Mucosa of stomach (tissue), 1 donor: ENCODE data around the gene CDC27.
"Not testable (repeated sequence)": the region's sequence is repeated elsewhere in the genome, so short reads cannot be mapped to it uniquely, and the experiment has no call there.

Experiments
- H3K27me3 ChIP-seq: one replicate; pipeline ENCODE4 v1.7.0; 2013; ENCODE audit warnings: mild to moderate bottlenecking, low read length; ENCODE audit not compliant: control insufficient read depth, insufficient read depth
- H3K36me3 ChIP-seq: one replicate; pipeline ENCODE4 v1.7.0; 2013; ENCODE audit warnings: low read length; ENCODE audit not compliant: control insufficient read depth, insufficient read depth
- H3K4me1 ChIP-seq: one replicate; pipeline ENCODE4 v1.7.0; 2013; ENCODE audit warnings: mild to moderate bottlenecking, low read length; ENCODE audit not compliant: control insufficient read depth, insufficient read depth
- H3K4me3 ChIP-seq: one replicate; pipeline ENCODE4 v1.7.0; 2013; ENCODE audit warnings: low read length
- H3K9ac ChIP-seq: one replicate; pipeline ENCODE4 v1.7.0; 2013; ENCODE audit warnings: mild to moderate bottlenecking, low read length, moderate library complexity
- H3K9me3 ChIP-seq: one replicate; pipeline ENCODE4 v1.7.0; 2013; ENCODE audit warnings: mild to moderate bottlenecking, low read length, moderate library complexity; ENCODE audit not compliant: control insufficient read depth
- donor health status: Pancreatic carcinoma.

CDC27 gene

GRCh38 chr17:47105246-47105645, 83.8 kb downstream of the CDC27 start:
- H3K9me3 ChIP-seq, H3K4me3 ChIP-seq, H3K27me3 ChIP-seq, H3K9ac ChIP-seq, H3K36me3 ChIP-seq, H3K4me1 ChIP-seq: not testable (repeated sequence)

GRCh38 chr17:47102914-47103313, 86.2 kb downstream of the CDC27 start:
- Histone ChIP-seq H3K27me3 (no peaks in the 10 kb centered on the region), H3K4me1 (no peaks in the 10 kb centered on the region), H3K9me3 (no peaks in the 10 kb centered on the region), H3K4me3 (no peak overlapping the region), H3K9ac (no peak overlapping the region), H3K36me3 (no peaks in the 10 kb centered on the region)

- H3K4me1 ChIP-seq, result no peaks in the 10 kb centered on the region
- peak overlapping the region; percentile 87 for H3K4me3 ChIP-seq
- H3K9ac ChIP-seq, result peak overlapping the region; percentile 88
- no peaks in the 10 kb centered on the region for H3K27me3 ChIP-seq
- H3K36me3 ChIP-seq, result no peaks in the 10 kb centered on the region
- H3K9me3 ChIP-seq, result no peaks in the 10 kb centered on the region
These were observed 88.9 kb downstream of the CDC27 start for GRCh38 chr17:47099987-47100711.

GRCh38 chr17:47099451-47099986, 89.6 kb downstream of the CDC27 start:
- Histone ChIP-seq H3K4me1 (no peaks in the 10 kb centered on the region), H3K27me3 (no peaks in the 10 kb centered on the region), H3K9ac (peak overlapping the region; percentile 88), H3K9me3 (no peaks in the 10 kb centered on the region), H3K4me3 (peak overlapping the region; percentile 87), H3K36me3 (no peaks in the 10 kb centered on the region)

- Histone ChIP-seq H3K27me3 (no peaks in the 10 kb centered on the region), H3K9me3 (no peaks in the 10 kb centered on the region), H3K9ac (no peak overlapping the region), H3K36me3 (no peaks in the 10 kb centered on the region), H3K4me1 (no peaks in the 10 kb centered on the region), H3K4me3 (no peak overlapping the region)
These were observed 92.8 kb downstream of the CDC27 start for GRCh38 chr17:47096343-47096742.

GRCh38 chr17:47095268-47095667, 93.8 kb downstream of the CDC27 start:
- Histone ChIP-seq H3K4me3 (no peak overlapping the region), H3K4me1 (no peaks in the 10 kb centered on the region), H3K36me3 (no peaks in the 10 kb centered on the region), H3K9me3 (no peaks in the 10 kb centered on the region), H3K9ac (no peak overlapping the region), H3K27me3 (no peaks in the 10 kb centered on the region)

GRCh38 chr17:47087093-47087492, 102.0 kb downstream of the CDC27 start:
- no peaks in the 10 kb centered on the region for H3K9me3 ChIP-seq
- no peaks in the 10 kb centered on the region for H3K36me3 ChIP-seq
- no peaks in the 10 kb centered on the region for H3K27me3 ChIP-seq
- H3K9ac ChIP-seq, result no peak overlapping the region
- H3K4me3 ChIP-seq, result no peak overlapping the region
- peaks cover 10% of the 10 kb centered on the region for H3K4me1 ChIP-seq

- no peak overlapping the region for H3K4me3 ChIP-seq
- H3K9me3 ChIP-seq, result no peaks in the 10 kb centered on the region
- no peak overlapping the region for H3K9ac ChIP-seq
- H3K36me3 ChIP-seq, result no peaks in the 10 kb centered on the region
- peaks cover 10% of the 10 kb centered on the region for H3K4me1 ChIP-seq
- no peaks in the 10 kb centered on the region for H3K27me3 ChIP-seq
These were observed 103.4 kb downstream of the CDC27 start for GRCh38 chr17:47085736-47086135.

- no peaks in the 10 kb centered on the region for H3K4me1 ChIP-seq
- no peaks in the 10 kb centered on the region for H3K36me3 ChIP-seq
- no peak overlapping the region for H3K4me3 ChIP-seq
- no peak overlapping the region for H3K9ac ChIP-seq
- H3K9me3 ChIP-seq, result no peaks in the 10 kb centered on the region
- no peaks in the 10 kb centered on the region for H3K27me3 ChIP-seq
These were observed 110.3 kb downstream of the CDC27 start for GRCh38 chr17:47078801-47079200.

- no peaks in the 10 kb centered on the region for H3K27me3 ChIP-seq
- H3K36me3 ChIP-seq, result no peaks in the 10 kb centered on the region
- no peak overlapping the region for H3K4me3 ChIP-seq
- H3K4me1 ChIP-seq, result no peaks in the 10 kb centered on the region
- no peak overlapping the region for H3K9ac ChIP-seq
- no peaks in the 10 kb centered on the region for H3K9me3 ChIP-seq
These were observed 111.5 kb downstream of the CDC27 start for GRCh38 chr17:47077576-47077975.

GRCh38 chr17:47076171-47076570, 112.9 kb downstream of the CDC27 start:
- Histone ChIP-seq H3K4me1 (no peaks in the 10 kb centered on the region), H3K27me3 (no peaks in the 10 kb centered on the region), H3K9me3 (no peaks in the 10 kb centered on the region), H3K9ac (no peak overlapping the region), H3K4me3 (no peak overlapping the region), H3K36me3 (no peaks in the 10 kb centered on the region)

GRCh38 chr17:47074361-47074760, 114.7 kb downstream of the CDC27 start:
- peaks cover 13% of the 10 kb centered on the region for H3K4me1 ChIP-seq
- not testable (repeated sequence) for H3K36me3 ChIP-seq, H3K9ac ChIP-seq

GRCh38 chr17:47073629-47074028, 115.5 kb downstream of the CDC27 start:
- H3K9ac ChIP-seq, H3K4me3 ChIP-seq, H3K9me3 ChIP-seq: not testable (repeated sequence)

More at GRCh38 chr17:47074361-47074760, 114.7 kb downstream of the CDC27 start:
- not testable (repeated sequence) for H3K9me3 ChIP-seq, H3K27me3 ChIP-seq, H3K4me3 ChIP-seq

More at GRCh38 chr17:47073629-47074028, 115.5 kb downstream of the CDC27 start:
- not testable (repeated sequence) for H3K27me3 ChIP-seq, H3K36me3 ChIP-seq
- H3K4me1 ChIP-seq, result peaks cover 13% of the 10 kb centered on the region
